Activated T-cell treated with anti-CD3 and anti-CD28 coated beads, Interleukin-2, amount 50 U/mL, for 24 hours (primary cell): ENCODE results near the gene CDKN2B-AS1.

Experiments
- DNase-seq: peaks from one replicate; pipeline ENCODE4 v3.0.0-alpha.2; 2020
- H3K27ac Mint-ChIP-seq: 2 replicates; pipeline ENCODE4 v1.8.0; 2020; ENCODE audit warnings: mild to moderate bottlenecking, mixed read lengths
- H3K27me3 Mint-ChIP-seq: 2 replicates; pipeline ENCODE4 v1.8.0; 2020; ENCODE audit warnings: mixed read lengths
- H3K36me3 Mint-ChIP-seq: 2 replicates; pipeline ENCODE4 v1.8.0; 2020; ENCODE audit warnings: low read depth, mixed read lengths
- H3K4me1 Mint-ChIP-seq: 2 replicates; pipeline ENCODE4 v1.8.0; 2020; ENCODE audit warnings: low read depth, mixed read lengths
- H3K4me3 Mint-ChIP-seq: 2 replicates; pipeline ENCODE4 v1.8.0; 2020; ENCODE audit warnings: mild to moderate bottlenecking, moderate library complexity, mixed read lengths
- H3K9me3 Mint-ChIP-seq: 2 replicates; pipeline ENCODE4 v1.8.0; 2020; ENCODE audit warnings: mixed read lengths

CDKN2B-AS1 gene

GRCh38 chr9:21991072-21991959 is 3.3 kb upstream of the CDKN2B-AS1 start:
- Mint-ChIP-seq H3K27ac (no peak overlapping the region), H3K4me1 (peaks cover 22% of the 10 kb centered on the region), H3K27me3 (peaks cover 66% of the 10 kb centered on the region), H3K36me3 (peaks cover 2% of the 10 kb centered on the region), H3K4me3 (no peak overlapping the region), H3K9me3 (no peaks in the 10 kb centered on the region)
- DNase-seq: no peak

DNA sequence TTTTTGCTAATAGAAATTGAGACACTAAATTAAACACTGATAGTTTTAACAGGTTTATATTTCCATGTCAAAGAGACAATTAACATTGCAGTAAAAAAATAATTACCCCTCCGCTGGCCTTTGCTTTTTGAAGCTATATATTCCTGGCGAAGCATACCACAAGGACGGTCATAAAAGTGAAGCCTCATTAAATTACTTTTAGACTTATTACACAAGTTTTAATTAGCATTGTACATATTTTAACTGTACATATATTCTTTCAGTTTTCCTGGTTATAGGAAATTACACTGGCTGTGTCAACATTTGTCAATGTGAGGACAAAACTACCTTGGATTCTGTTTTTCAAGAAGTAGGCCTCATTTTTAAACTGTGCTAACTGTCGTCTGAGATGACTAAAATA is 1.6 kb upstream of the CDKN2B-AS1 start:
- no peak for DNase-seq
- H3K4me3 Mint-ChIP-seq: peak overlapping the region; percentile 88
- H3K9me3 Mint-ChIP-seq: no peaks in the 10 kb centered on the region
- peaks cover 69% of the 10 kb centered on the region for H3K27me3 Mint-ChIP-seq
- peaks cover 2% of the 10 kb centered on the region for H3K36me3 Mint-ChIP-seq
- peaks cover 21% of the 10 kb centered on the region for H3K4me1 Mint-ChIP-seq
- H3K27ac Mint-ChIP-seq: no peak overlapping the region

- H3K4me3 Mint-ChIP-seq: peak within 1 kb of the TSS; percentile 88
- no peaks in the 10 kb centered on the region for H3K9me3 Mint-ChIP-seq
- peaks cover 21% of the 10 kb centered on the region for H3K4me1 Mint-ChIP-seq
- peaks cover 62% of the 10 kb centered on the region for H3K27me3 Mint-ChIP-seq
- peaks cover 2% of the 10 kb centered on the region for H3K36me3 Mint-ChIP-seq
- DNase-seq: peak; percentile 67
- peak within 1 kb of the TSS; percentile 77 for H3K27ac Mint-ChIP-seq
Measured at GRCh38 chr9:21993893-21994555, 567 bp upstream of the CDKN2B-AS1 start, which contains the start of gene CDKN2A. CDKN2A (minus strand) TSS chr9:21994392.

DNA sequence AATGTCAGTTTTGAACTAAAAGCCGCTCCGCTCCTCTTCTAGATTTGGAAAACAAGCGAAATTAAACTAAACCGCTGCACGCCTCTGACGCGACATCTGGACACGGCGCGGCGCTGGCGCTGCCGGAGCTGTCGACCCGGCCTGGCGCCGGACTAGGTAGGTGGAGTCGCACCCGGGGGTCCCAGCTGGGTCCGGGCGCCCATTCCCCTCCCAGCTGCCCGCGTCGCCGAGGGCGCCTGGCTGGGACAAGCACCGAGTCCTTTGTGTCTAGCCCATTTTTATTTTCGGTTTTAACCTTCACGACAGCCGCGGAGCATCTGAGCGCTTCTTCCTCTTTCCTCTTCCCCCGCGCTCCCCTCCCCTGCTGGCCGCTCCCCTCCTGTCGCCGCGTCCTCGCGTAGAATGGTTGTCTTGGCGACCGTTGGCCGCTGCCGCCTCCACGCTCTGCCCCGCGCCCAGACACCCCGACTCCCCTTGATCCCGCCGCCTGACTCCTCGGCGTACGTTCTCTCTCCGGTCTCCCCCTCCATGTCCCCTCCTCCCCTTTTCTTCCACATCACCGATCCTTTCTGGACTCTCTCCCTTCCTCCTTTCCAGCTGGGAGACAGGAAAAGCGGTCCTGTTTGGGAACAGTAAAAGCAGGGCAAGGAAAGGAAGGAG is 545 bp downstream of the CDKN2B-AS1 start:
- Mint-ChIP-seq H3K4me3 (peak overlapping the region; percentile 88), H3K9me3 (no peaks in the 10 kb centered on the region), H3K4me1 (peaks cover 17% of the 10 kb centered on the region), H3K36me3 (peaks cover 2% of the 10 kb centered on the region), H3K27me3 (peaks cover 58% of the 10 kb centered on the region), H3K27ac (peak overlapping the region; percentile 77)
- DNase-seq: peak; percentile 76

DNA sequence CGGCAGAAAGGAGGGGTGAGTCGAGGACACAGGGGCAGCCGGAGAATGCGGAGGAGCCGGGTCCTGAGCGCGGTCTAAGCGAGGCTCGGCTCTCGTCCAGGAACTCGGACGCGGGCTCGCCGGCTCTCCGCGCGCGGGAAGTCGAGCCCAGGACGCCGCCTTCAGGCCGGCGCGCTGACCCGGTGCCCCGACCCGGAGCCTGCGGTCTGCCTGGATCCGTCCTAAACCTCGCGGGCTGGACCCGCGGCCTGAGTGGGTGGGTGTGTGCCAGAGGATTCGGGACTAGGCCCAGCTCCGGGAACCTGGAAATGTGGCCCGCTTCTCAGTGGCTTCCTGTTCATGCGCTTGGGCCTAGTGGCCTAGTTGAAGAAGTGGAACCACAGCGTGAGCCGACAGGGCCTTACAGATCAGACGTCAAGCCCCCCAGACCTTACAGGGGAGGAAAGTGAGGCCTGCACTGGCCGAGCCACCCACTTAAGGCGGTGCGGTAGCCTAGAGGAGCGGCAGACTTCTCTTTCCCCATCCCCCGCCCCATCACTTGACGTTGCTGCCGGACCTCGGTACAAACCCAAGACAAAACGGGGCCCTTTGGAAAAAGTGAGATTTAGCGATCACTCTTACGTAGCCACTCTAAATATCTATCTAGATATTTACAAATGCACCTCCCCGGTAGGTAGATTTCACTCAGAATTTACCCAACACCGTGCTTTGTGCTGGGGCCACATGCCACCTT is 1.2 kb downstream of the CDKN2B-AS1 start:
- Mint-ChIP-seq H3K9me3 (no peaks in the 10 kb centered on the region), H3K4me1 (peaks cover 15% of the 10 kb centered on the region), H3K27me3 (peaks cover 55% of the 10 kb centered on the region), H3K4me3 (peak overlapping the region; percentile 88), H3K27ac (peak overlapping the region; percentile 76), H3K36me3 (peaks cover 2% of the 10 kb centered on the region)
- no peak for DNase-seq

GRCh38 chr9:21996438-21996837 is 1.8 kb downstream of the CDKN2B-AS1 start:
- peaks cover 15% of the 10 kb centered on the region for H3K4me1 Mint-ChIP-seq
- no peak for DNase-seq
- H3K27me3 Mint-ChIP-seq: peaks cover 58% of the 10 kb centered on the region
- H3K36me3 Mint-ChIP-seq: peaks cover 2% of the 10 kb centered on the region
- no peaks in the 10 kb centered on the region for H3K9me3 Mint-ChIP-seq
- H3K27ac Mint-ChIP-seq: no peak overlapping the region
- peak overlapping the region; percentile 88 for H3K4me3 Mint-ChIP-seq

- DNase-seq: no peak
- Mint-ChIP-seq H3K36me3 (peaks cover 2% of the 10 kb centered on the region), H3K27me3 (peaks cover 58% of the 10 kb centered on the region), H3K27ac (no peak overlapping the region), H3K4me3 (no peak overlapping the region), H3K4me1 (peaks cover 15% of the 10 kb centered on the region), H3K9me3 (no peaks in the 10 kb centered on the region)
Measured at GRCh38 chr9:21996858-21997257, 2.3 kb downstream of the CDKN2B-AS1 start.

DNA sequence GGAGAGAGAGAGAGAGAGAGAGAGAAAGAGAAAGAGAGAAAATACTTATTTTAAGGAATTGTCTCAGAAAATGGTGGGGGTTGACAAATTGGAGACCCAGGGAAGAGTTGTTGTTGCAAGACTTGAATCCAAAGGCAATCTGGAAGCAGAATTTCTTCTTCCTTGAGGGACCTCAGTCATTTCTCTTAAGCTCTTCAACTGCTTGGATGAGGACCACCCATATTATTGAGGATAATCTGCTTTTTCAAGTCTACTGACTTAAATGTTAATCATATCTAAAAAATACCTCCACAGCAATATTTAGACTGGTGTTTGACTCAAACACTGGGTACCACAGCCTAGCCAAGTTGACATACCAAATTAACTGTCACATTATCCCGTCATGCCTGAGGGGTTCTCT is 2.9 kb downstream of the CDKN2B-AS1 start:
- H3K27me3 Mint-ChIP-seq: peaks cover 64% of the 10 kb centered on the region
- H3K9me3 Mint-ChIP-seq: no peaks in the 10 kb centered on the region
- no peak overlapping the region for H3K27ac Mint-ChIP-seq
- peaks cover 15% of the 10 kb centered on the region for H3K4me1 Mint-ChIP-seq
- no peak for DNase-seq
- no peak overlapping the region for H3K4me3 Mint-ChIP-seq
- H3K36me3 Mint-ChIP-seq: peaks cover 2% of the 10 kb centered on the region

DNA sequence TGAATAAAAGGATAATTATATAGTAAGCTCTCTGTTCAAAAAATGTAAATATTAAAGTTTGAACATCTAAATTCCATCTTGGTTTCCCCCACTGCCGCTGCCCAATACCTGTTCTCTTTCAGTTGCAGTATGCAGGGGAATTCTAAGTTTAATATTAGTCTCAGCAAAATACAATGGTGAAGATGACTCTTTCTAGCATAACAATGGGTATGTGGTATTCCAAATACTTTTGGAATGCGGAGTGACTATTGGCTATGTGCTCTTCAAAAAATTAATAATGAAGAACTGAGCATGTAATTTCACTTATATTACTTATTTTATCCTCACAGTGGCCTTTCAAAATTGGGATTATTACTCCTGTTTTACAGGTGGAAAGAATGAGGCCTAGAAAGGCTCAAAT is 3.4 kb downstream of the CDKN2B-AS1 start:
- peaks cover 15% of the 10 kb centered on the region for H3K4me1 Mint-ChIP-seq
- no peak overlapping the region for H3K27ac Mint-ChIP-seq
- no peaks in the 10 kb centered on the region for H3K9me3 Mint-ChIP-seq
- peaks cover 2% of the 10 kb centered on the region for H3K36me3 Mint-ChIP-seq
- no peak overlapping the region for H3K4me3 Mint-ChIP-seq
- DNase-seq: no peak
- peaks cover 68% of the 10 kb centered on the region for H3K27me3 Mint-ChIP-seq

DNA sequence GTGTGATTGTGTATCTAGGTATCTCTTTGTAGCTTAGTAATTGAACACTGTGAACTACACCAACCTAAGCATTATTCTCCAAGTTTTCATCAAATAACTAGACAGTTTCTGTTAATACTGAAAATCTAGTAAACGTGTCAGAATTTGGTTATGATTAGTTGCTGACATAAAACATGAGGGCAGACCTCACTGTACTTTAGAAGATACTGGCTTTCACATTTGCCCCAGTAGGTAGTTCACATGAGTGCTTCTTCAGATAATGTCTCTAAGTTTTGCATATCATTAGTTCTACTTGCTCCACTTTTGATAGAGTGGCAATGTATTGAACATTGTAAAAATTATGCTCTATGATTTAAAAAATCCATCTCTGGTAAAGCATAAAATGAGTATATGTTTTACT is 7.4 kb downstream of the CDKN2B-AS1 start:
- no peak overlapping the region for H3K27ac Mint-ChIP-seq
- no peaks in the 10 kb centered on the region for H3K9me3 Mint-ChIP-seq
- peaks cover 12% of the 10 kb centered on the region for H3K4me1 Mint-ChIP-seq
- no peak overlapping the region for H3K4me3 Mint-ChIP-seq
- DNase-seq: no peak
- no peaks in the 10 kb centered on the region for H3K36me3 Mint-ChIP-seq
- H3K27me3 Mint-ChIP-seq: peaks cover 72% of the 10 kb centered on the region

DNA sequence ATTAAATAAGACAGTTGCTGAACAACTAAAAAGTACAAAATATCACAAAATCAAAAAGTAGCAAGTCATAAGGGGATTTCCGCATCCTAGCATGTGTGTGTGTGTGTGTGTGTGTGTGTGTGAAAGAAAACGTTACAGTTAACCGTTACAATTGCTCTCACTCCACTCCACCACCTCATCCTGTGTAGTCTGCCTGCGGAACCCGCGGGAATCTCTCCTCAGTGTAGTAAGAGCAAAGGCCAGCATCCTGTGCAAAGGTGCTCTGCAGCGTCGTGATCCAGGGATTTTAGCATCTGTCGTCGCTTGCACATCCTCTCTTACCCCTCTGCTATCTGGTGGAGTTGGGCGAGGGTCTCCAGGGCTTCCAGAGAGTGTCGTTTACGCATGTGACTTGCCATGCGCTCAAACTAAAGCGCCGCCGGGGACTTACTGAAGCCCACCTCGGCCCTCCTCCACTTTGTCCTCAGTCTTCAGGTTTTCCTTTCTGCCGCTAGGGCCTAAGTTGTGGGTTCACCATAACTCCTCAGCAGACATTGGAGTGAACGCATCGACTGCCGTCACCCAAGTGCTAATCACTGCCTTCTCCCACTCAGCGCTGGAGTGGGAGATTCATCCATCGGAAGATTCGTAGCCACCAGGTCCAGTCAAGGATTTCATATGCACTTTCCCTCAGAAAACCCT is 10.6 kb downstream of the CDKN2B-AS1 start:
- Mint-ChIP-seq H3K27ac (no peak overlapping the region), H3K4me3 (no peak overlapping the region), H3K9me3 (no peaks in the 10 kb centered on the region), H3K27me3 (peaks cover 82% of the 10 kb centered on the region), H3K4me1 (peaks cover 25% of the 10 kb centered on the region), H3K36me3 (no peaks in the 10 kb centered on the region)
- no peak for DNase-seq

GRCh38 chr9:22005702-22006606 is 11.4 kb downstream of the CDKN2B-AS1 start:
- Mint-ChIP-seq H3K4me1 (peaks cover 27% of the 10 kb centered on the region), H3K27me3 (peaks cover 85% of the 10 kb centered on the region), H3K4me3 (no peak overlapping the region), H3K9me3 (no peaks in the 10 kb centered on the region), H3K27ac (no peak overlapping the region), H3K36me3 (no peaks in the 10 kb centered on the region)
- DNase-seq: no peak

DNA sequence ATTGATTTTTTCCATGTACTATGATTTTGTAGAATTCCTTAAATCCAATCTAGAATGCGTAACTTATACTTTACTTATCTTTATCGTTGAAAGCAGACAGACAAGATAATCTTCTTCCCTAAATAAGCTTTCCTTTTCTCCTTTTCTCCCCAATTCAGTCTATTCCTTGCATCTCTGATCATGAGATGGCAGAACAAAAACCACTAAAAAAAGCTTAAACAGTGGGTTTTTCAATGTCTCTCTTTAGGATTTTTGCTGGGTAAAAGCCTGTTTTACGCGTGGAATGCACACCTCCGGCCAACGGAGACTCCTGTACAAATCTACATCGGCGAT is 13.8 kb downstream of the CDKN2B-AS1 start:
- no peak overlapping the region for H3K27ac Mint-ChIP-seq
- DNase-seq: no peak
- peaks cover 82% of the 10 kb centered on the region for H3K27me3 Mint-ChIP-seq
- H3K4me1 Mint-ChIP-seq: peaks cover 27% of the 10 kb centered on the region
- H3K36me3 Mint-ChIP-seq: no peaks in the 10 kb centered on the region
- H3K4me3 Mint-ChIP-seq: peak overlapping the region; percentile 80
- H3K9me3 Mint-ChIP-seq: no peaks in the 10 kb centered on the region
